HCT116 (cell line): ENCODE data around the gene TMA7B. TPM values are rescaled to one million over a fixed set of nuclear protein-coding genes. Genes with fewer than 3 reads are reported as not detected.

Experiments
- ATAC-seq: fragments of 200-7000 bp; cut with Tn5 transposase; 2 replicates; pipeline ENCODE4 v1.9.1; 2020; ENCODE audit warnings: mild to moderate bottlenecking, moderate library complexity
- BruUV-seq: library from RNA; stranded (reverse); fragments of 400-500 nt; replicated peaks from 2 replicates; lab custom pipeline; 2021; lab: Mats Ljungman, UMichigan
- CTCF ChIA-PET: fragments of 300-600 bp; sonication (Branson Sonifier 250); formaldehyde crosslinking; loops from one replicate; lab custom pipeline; 2021; ENCODE audit warnings: antibody characterized with exemption; lab: Charles Lee
- POLR2A ChIA-PET: fragments of 300-600, 350-600 bp; sonication (Branson Sonifier 250); formaldehyde crosslinking; loops from one replicate; lab custom pipeline; 2021; ENCODE audit warnings: antibody characterized with exemption; lab: Charles Lee
- RAD21 ChIA-PET, 2 experiments: fragments of 300-600 bp; sonication (Branson Sonifier 250); formaldehyde crosslinking; loops; one replicate each; lab custom pipeline; 2023; ENCODE audit warnings: low total read pairs in 2 of 2; ENCODE audit not compliant: uncharacterized antibody in 2 of 2, unreplicated experiment in 2 of 2, low non-redundant PET in 1 of 2; lab: Charles Lee
- DNase-seq: peaks from one replicate; pipeline ENCODE4 v3.0.0-alpha.2; 2010; ENCODE audit warnings: low read depth, low spot score
- H2AFZ ChIP-seq: fragments of 200-600 bp; shearing (Covaris generic), sonication (generic); 2 replicates; pipeline ENCODE4 v1.6.1; 2017; ENCODE audit warnings: low read depth, mixed run types, mixed read lengths, antibody characterized with exemption, low read length; ENCODE audit not compliant: poor library complexity, severe bottlenecking
- H3K27ac ChIP-seq: 2 replicates; pipeline ENCODE4 v1.5.1; 2012; ENCODE audit warnings: low read depth, low read length
- H3K27me3 ChIP-seq: fragments of 200-600 bp; sonication (generic); 2 replicates; pipeline ENCODE4 v1.6.1; 2016; ENCODE audit warnings: mixed run types, low read length, mixed read lengths; ENCODE audit not compliant: insufficient read depth
- H3K36me3 ChIP-seq, 2 experiments: fragments of 200-500 bp in 1 of 2; fragments of 200-600 bp in 1 of 2; sonication (Bioruptor generic) in 1 of 2; sonication (generic) in 1 of 2; 2 replicates each; pipeline versions ENCODE4 v1.5.1 to v1.6.1; 2014 to 2016; ENCODE audit warnings: low read length in 2 of 2, inconsistent platforms in 1 of 2, mixed read lengths in 1 of 2, mixed run types in 1 of 2; ENCODE audit not compliant: insufficient read depth in 2 of 2, control insufficient read depth in 1 of 2
- H3K4me1 ChIP-seq, 2 experiments: fragments of 200-600 bp in 1 of 2; sonication (generic) in 1 of 2; 2 replicates each; pipeline versions ENCODE4 v1.5.1 to v1.6.1; 2012 to 2017; ENCODE audit warnings: low read length in 2 of 2, inconsistent platforms in 1 of 2, mild to moderate bottlenecking in 1 of 2, mixed read lengths in 1 of 2, mixed run types in 1 of 2, moderate library complexity in 1 of 2; ENCODE audit not compliant: insufficient read depth in 2 of 2, control insufficient read depth in 1 of 2
- H3K4me2 ChIP-seq: fragments of 200-600 bp; sonication (generic); 2 replicates; pipeline ENCODE4 v1.6.1; 2017; ENCODE audit warnings: mixed run types, low read length, mixed read lengths
- H3K4me3 ChIP-seq, 2 experiments: fragments of 200-600 bp in 1 of 2; sonication (generic) in 1 of 2; replicated peaks in 1 of 2; 2 replicates each; pipeline ENCODE4 v1.5.1; 2011 to 2016; ENCODE audit warnings: low read length in 2 of 2, control low read depth in 1 of 2, low read depth in 1 of 2, mild to moderate bottlenecking in 1 of 2, mixed read lengths in 1 of 2, mixed run types in 1 of 2
- H3K79me2 ChIP-seq: fragments of 200-600 bp; sonication (generic); 2 replicates; pipeline ENCODE4 v1.6.1; 2017; ENCODE audit warnings: mild to moderate bottlenecking, mixed run types, low read length, moderate library complexity, mixed read lengths; ENCODE audit not compliant: insufficient read depth
- H3K9ac ChIP-seq: fragments of 200-600 bp; sonication (generic); 2 replicates; pipeline ENCODE4 v1.6.1; 2016; ENCODE audit warnings: low read length, mixed read lengths
- H3K9me2 ChIP-seq: fragments of 200-600 bp; sonication (generic), shearing (Covaris generic); 2 replicates; pipeline ENCODE4 v1.6.1; 2017; ENCODE audit warnings: mixed run types, mild to moderate bottlenecking, moderate library complexity; ENCODE audit not compliant: insufficient read depth
- H3K9me3 ChIP-seq, 2 experiments: fragments of 200-500 bp in 1 of 2; fragments of 200-600 bp in 1 of 2; sonication (Bioruptor generic) in 1 of 2; sonication (generic) in 1 of 2; 2 replicates each; pipeline ENCODE4 v1.6.1; 2014 to 2017; ENCODE audit warnings: low read length in 2 of 2, mixed read lengths in 2 of 2, inconsistent platforms in 1 of 2, low read depth in 1 of 2, mild to moderate bottlenecking in 1 of 2, mixed run types in 1 of 2, moderate library complexity in 1 of 2; ENCODE audit not compliant: control insufficient read depth in 1 of 2, insufficient read depth in 1 of 2
- H4K20me1 ChIP-seq: fragments of 200-600 bp; sonication (generic), shearing (Covaris generic); 2 replicates; pipeline ENCODE4 v1.6.1; 2017; ENCODE audit warnings: mixed run types, mild to moderate bottlenecking, moderate library complexity; ENCODE audit not compliant: insufficient read depth
- ATF3 ChIP-seq: IDR thresholded peaks from 2 replicates; pipeline ENCODE4 v1.6.1; 2012
- CBX3 ChIP-seq: IDR thresholded peaks from 2 replicates; pipeline ENCODE4 v1.6.1; 2012; ENCODE audit warnings: low read depth
- CEBPB ChIP-seq: IDR thresholded peaks from 2 replicates; pipeline ENCODE4 v1.6.1; 2012; ENCODE audit warnings: low read depth
- EGR1 ChIP-seq: IDR thresholded peaks from 2 replicates; pipeline ENCODE4 v1.6.1; 2012; ENCODE audit warnings: low read depth
- EZH2 ChIP-seq: fragments of 200-600 bp; sonication (generic); IDR thresholded peaks from 2 replicates; pipeline ENCODE4 v1.6.1; 2017; ENCODE audit warnings: antibody characterized with exemption, mixed run types
- FOSL1 ChIP-seq: IDR thresholded peaks from 2 replicates; pipeline ENCODE4 v1.6.1; 2012; ENCODE audit warnings: low read depth
- JUND ChIP-seq: IDR thresholded peaks from 2 replicates; pipeline ENCODE4 v1.6.1; 2012
- POLR2AphosphoS5 ChIP-seq: IDR thresholded peaks from 2 replicates; pipeline ENCODE4 v1.6.1; 2011; ENCODE audit warnings: mild to moderate bottlenecking, low read depth, low read length, moderate library complexity
- RAD21 ChIP-seq: IDR thresholded peaks from 2 replicates; pipeline ENCODE4 v1.6.1; 2012; ENCODE audit warnings: low read depth, mild to moderate bottlenecking
- SIN3A ChIP-seq: IDR thresholded peaks from 2 replicates; pipeline ENCODE4 v1.6.1; 2012; ENCODE audit warnings: low read depth
- SP1 ChIP-seq: IDR thresholded peaks from 2 replicates; pipeline ENCODE4 v1.6.1; 2012; ENCODE audit warnings: low read depth
- YY1 ChIP-seq: IDR thresholded peaks from 2 replicates; pipeline ENCODE4 v1.6.1; 2011; ENCODE audit warnings: low read length, low read depth, moderate library complexity, mild to moderate bottlenecking; ENCODE audit not compliant: insufficient replicate concordance; ENCODE audit errors: extremely low read depth
- ZBTB33 ChIP-seq: IDR thresholded peaks from 2 replicates; pipeline ENCODE4 v1.6.1; 2011; ENCODE audit warnings: mild to moderate bottlenecking, low read length, moderate library complexity; ENCODE audit not compliant: insufficient replicate concordance; ENCODE audit errors: extremely low read depth
- ZNF274 ChIP-seq: fragments of 200-500 bp; sonication (Bioruptor generic); IDR thresholded peaks from 2 replicates; pipeline ENCODE4 v1.6.1; 2014; ENCODE audit warnings: mild to moderate bottlenecking, low read depth, low read length, inconsistent platforms
- intact Hi-C: fragments of 100-400 bp; cut with micrococcal nuclease; formaldehyde crosslinking; loops from 2 replicates; pipeline ENCODE4 v1.10.0; 2022
- total RNA-seq: library from RNA; stranded (reverse); gene quantifications from one replicate; pipeline ENCODE4 v1.2.1, GENCODE V29; 2021; ENCODE audit not compliant: unreplicated experiment
- TF ChIP-seq, protein P1 (sequence below): IDR thresholded peaks from 2 replicates; pipeline ENCODE4 v1.6.1; 2012; ENCODE audit warnings: low read depth
- TF ChIP-seq, protein P2 (sequence below), 3 experiments: fragments of 200-600 bp in 1 of 3; sonication (generic) in 1 of 3; IDR thresholded peaks in 2 of 3; conservative IDR thresholded peaks in 1 of 3; 2 replicates each; pipeline ENCODE4 v1.5.1; 2012 to 2017; ENCODE audit warnings: low read depth in 2 of 3, low read length in 2 of 3, antibody characterized with exemption in 1 of 3, borderline replicate concordance in 1 of 3, control low read depth in 1 of 3, mild to moderate bottlenecking in 1 of 3, mixed read lengths in 1 of 3, mixed run types in 1 of 3, moderate library complexity in 1 of 3; ENCODE audit not compliant: insufficient read depth in 1 of 3

TMA7B gene
- total RNA-seq, 1 experiment from 2014 or later: not detected

DNA sequence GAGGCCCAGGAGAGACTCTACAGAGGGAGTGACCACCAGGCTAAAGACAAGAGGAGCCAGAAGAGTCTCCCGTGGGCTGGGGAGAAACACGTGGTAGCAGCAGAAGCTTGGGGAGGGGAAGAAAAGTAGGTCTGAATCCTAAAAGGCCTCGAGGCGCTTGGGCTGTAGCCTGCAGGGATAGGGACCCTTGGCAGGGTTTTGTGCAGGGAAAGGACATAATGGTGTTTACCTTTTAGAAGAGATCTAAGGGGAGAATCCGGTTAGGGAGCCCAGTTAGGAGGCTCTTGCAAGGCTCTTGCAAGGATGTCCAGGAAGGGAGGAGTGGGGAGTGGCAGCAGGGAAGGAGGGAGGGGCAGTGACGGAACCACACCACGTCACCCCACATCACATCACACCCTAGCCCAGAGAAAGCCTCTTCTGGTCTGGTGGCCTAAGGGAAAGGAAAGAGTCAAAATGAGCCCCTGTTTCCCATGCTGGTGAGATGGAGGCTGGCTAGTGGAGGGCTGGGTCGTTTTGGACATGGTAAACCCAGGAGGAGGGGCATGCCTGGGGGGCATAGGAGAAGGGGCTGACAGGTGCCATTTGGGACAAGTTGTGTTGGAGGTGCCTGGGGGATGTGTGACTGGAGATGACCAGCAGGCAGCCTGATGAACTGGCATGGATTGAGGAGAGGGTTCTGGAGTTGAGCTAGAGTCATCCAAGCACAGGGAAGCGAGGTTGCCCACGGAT lies 28.4 kb downstream of the TMA7B start:
- intact Hi-C loops: no loop called here
- ChIA-PET POLR2A (no interaction called here), RAD21 (no interaction called here), CTCF (no interaction called here)
- no peak for DNase-seq
- no peak overlapping the region for H3K9ac ChIP-seq
- no peaks in the 10 kb centered on the region for H3K9me3 ChIP-seq
- H2AFZ ChIP-seq: no peak overlapping the region
- no peak overlapping the region for H3K27ac ChIP-seq
- BruUV-seq: no TSS peak
- H3K4me1 ChIP-seq: no peaks in the 10 kb centered on the region
- no peaks in the 10 kb centered on the region for H3K36me3 ChIP-seq
- H3K9me2 ChIP-seq: no peaks in the 10 kb centered on the region
- H3K27me3 ChIP-seq: no peaks in the 10 kb centered on the region
- no peaks in the 10 kb centered on the region for H3K79me2 ChIP-seq
- no peak overlapping the region for H3K4me3 ChIP-seq
- no peak overlapping the region for H3K4me2 ChIP-seq
- no peak for ATAC-seq
- H4K20me1 ChIP-seq: no peaks in the 10 kb centered on the region
- no peak for TF ChIP-seq SP1
- no peak for TF ChIP-seq FOSL1
- TF ChIP-seq POLR2AphosphoS5: no peak
- TF ChIP-seq CBX3: no peak
- no peak for TF ChIP-seq ATF3
- TF ChIP-seq SIN3A: no peak
- no peak for TF ChIP-seq YY1
- no peak for TF ChIP-seq RAD21
- TF ChIP-seq, protein P1, sequence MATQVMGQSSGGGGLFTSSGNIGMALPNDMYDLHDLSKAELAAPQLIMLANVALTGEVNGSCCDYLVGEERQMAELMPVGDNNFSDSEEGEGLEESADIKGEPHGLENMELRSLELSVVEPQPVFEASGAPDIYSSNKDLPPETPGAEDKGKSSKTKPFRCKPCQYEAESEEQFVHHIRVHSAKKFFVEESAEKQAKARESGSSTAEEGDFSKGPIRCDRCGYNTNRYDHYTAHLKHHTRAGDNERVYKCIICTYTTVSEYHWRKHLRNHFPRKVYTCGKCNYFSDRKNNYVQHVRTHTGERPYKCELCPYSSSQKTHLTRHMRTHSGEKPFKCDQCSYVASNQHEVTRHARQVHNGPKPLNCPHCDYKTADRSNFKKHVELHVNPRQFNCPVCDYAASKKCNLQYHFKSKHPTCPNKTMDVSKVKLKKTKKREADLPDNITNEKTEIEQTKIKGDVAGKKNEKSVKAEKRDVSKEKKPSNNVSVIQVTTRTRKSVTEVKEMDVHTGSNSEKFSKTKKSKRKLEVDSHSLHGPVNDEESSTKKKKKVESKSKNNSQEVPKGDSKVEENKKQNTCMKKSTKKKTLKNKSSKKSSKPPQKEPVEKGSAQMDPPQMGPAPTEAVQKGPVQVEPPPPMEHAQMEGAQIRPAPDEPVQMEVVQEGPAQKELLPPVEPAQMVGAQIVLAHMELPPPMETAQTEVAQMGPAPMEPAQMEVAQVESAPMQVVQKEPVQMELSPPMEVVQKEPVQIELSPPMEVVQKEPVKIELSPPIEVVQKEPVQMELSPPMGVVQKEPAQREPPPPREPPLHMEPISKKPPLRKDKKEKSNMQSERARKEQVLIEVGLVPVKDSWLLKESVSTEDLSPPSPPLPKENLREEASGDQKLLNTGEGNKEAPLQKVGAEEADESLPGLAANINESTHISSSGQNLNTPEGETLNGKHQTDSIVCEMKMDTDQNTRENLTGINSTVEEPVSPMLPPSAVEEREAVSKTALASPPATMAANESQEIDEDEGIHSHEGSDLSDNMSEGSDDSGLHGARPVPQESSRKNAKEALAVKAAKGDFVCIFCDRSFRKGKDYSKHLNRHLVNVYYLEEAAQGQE: no peak
- TF ChIP-seq, protein P2, sequence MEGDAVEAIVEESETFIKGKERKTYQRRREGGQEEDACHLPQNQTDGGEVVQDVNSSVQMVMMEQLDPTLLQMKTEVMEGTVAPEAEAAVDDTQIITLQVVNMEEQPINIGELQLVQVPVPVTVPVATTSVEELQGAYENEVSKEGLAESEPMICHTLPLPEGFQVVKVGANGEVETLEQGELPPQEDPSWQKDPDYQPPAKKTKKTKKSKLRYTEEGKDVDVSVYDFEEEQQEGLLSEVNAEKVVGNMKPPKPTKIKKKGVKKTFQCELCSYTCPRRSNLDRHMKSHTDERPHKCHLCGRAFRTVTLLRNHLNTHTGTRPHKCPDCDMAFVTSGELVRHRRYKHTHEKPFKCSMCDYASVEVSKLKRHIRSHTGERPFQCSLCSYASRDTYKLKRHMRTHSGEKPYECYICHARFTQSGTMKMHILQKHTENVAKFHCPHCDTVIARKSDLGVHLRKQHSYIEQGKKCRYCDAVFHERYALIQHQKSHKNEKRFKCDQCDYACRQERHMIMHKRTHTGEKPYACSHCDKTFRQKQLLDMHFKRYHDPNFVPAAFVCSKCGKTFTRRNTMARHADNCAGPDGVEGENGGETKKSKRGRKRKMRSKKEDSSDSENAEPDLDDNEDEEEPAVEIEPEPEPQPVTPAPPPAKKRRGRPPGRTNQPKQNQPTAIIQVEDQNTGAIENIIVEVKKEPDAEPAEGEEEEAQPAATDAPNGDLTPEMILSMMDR (IDR thresholded peaks at IDR 0.05 in 2 of 3, conservative IDR thresholded peaks at IDR 0.05 in 1 of 3; ENCODE audit: borderline replicate concordance in 1 of 3, insufficient read depth in 1 of 3, low read depth in 2 of 3, low read length in 2 of 3): no peak
- no peak for TF ChIP-seq EGR1
- TF ChIP-seq ZNF274: no peak
- no peak for TF ChIP-seq EZH2
- no peak for TF ChIP-seq ZBTB33
- TF ChIP-seq JUND: no peak
- TF ChIP-seq CEBPB: no peak
